Measurements from ENCODE around the gene CHRNA9. TPM values are rescaled to one million over a fixed set of nuclear protein-coding genes. Genes with fewer than 3 reads are reported as not detected.

The CHRNA9 gene
- total and polyA plus RNA-seq, 2 of the 4 experiments (the other 2 are of a cell fraction) = not detected

DNA sequence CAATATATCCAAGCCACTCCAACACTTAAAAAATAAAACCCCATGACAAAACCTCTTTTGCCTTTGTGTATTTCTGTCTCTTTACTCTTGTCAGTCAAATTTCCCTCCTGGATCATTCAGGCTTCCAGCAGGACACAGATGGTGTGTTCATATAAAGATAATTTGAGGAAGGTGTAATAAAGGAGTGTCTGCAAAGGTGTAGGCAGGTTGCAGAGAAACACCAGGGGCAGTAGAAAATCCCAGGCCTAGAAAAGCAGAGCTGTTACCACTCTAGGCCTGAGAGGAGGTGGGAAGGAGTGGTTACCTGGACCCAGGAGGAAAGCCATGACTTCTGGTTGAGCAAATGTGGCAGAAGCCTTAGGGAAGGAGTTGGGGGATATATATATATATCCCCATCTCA is 28.8 kb downstream of the CHRNA9 start:
- Histone ChIP-seq H2BK5ac (ENCODE audit: low read depth, low read length, poor library complexity, severe bottlenecking) (no peak overlapping the region), H3K4ac (ENCODE audit: low read depth, low read length) (no peak overlapping the region), H4K20me1 (ENCODE audit: insufficient read depth, low read length) (no peaks in the 10 kb centered on the region), H3K4me3 (ENCODE audit: insufficient read depth, low read depth, low read length) (no peak overlapping the region), H2BK15ac (ENCODE audit: low read depth, low read length) (no peak overlapping the region), H2BK20ac (ENCODE audit: low read depth, low read length) (no peak overlapping the region), H4K91ac (ENCODE audit: insufficient read depth, low read depth, low read length) (no peak overlapping the region), H3K23ac (ENCODE audit: low read depth, low read length) (no peak overlapping the region), H2AK5ac (ENCODE audit: low read depth, low read length) (no peak overlapping the region), H3K18ac (ENCODE audit: low read depth, low read length) (no peak overlapping the region), H4K5ac (ENCODE audit: low read depth, low read length) (no peak overlapping the region), H3K27ac (ENCODE audit: insufficient read depth, low read length) (no peak overlapping the region), H3K9ac (ENCODE audit: low read depth, low read length) (no peak overlapping the region), H3K36me3 (ENCODE audit: control insufficient read depth, insufficient read depth, low read length) (no peaks in the 10 kb centered on the region), H2AK9ac (replicated peaks; ENCODE audit: low read depth, low read length, poor library complexity) (no peak overlapping the region), H3K14ac (replicated peaks; ENCODE audit: low read depth, low read length) (no peak overlapping the region), H2AFZ (replicated peaks; ENCODE audit: low read length, poor library complexity) (no peak overlapping the region), H3K4me1 (ENCODE audit: control insufficient read depth, insufficient read depth, low read length) (no peaks in the 10 kb centered on the region), H3K9me1 (ENCODE audit: insufficient read depth, low read length) (no peaks in the 10 kb centered on the region; the same call in 1 of the 2 replicates), H3K4me2 (ENCODE audit: low read depth, low read length) (no peak overlapping the region), H3K56ac (ENCODE audit: extremely low read depth, insufficient read depth, low read length) (no peak overlapping the region), H3K9me3 (ENCODE audit: control insufficient read depth, insufficient read depth, low read length) (peaks cover 4% of the 10 kb centered on the region; the same call in 1 of the 2 replicates), H2BK120ac (ENCODE audit: low read depth, low read length) (no peak overlapping the region), H3K27me3 (ENCODE audit: control insufficient read depth, insufficient read depth, low read length) (no peaks in the 10 kb centered on the region; the same call in 1 of the 2 replicates), H4K8ac (ENCODE audit: low read depth in 2 of 2, low read length in 2 of 2) (no peak overlapping the region), H3K79me1 (ENCODE audit: low read depth in 1 of 2, low read length in 2 of 2) (no peaks in the 10 kb centered on the region)
- ChIA-PET POLR2A (ENCODE audit: unreplicated experiment) (no interaction called here), CTCF (no interaction called here)
- intact Hi-C loops (cut with micrococcal nuclease) = no loop called here
- DNase-seq (no peak), ATAC-seq (ENCODE audit: low read depth) (no peak)
- dilution Hi-C loops (cut with HindIII; ENCODE audit: low sequenced_read_pairs, unreplicated experiment) = no loop called here
- in situ Hi-C loops (cut with MboI; ENCODE audit: low sequenced_read_pairs) = no loop called here
- no TSS peak for BruUV-seq (replicated peaks)
- no peak for TF ChIP-seq BHLHE40 (IDR thresholded peaks at IDR 0.05; ENCODE audit: low read depth, low read length)
- TF ChIP-seq, protein P1, sequence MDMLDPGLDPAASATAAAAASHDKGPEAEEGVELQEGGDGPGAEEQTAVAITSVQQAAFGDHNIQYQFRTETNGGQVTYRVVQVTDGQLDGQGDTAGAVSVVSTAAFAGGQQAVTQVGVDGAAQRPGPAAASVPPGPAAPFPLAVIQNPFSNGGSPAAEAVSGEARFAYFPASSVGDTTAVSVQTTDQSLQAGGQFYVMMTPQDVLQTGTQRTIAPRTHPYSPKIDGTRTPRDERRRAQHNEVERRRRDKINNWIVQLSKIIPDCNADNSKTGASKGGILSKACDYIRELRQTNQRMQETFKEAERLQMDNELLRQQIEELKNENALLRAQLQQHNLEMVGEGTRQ (IDR thresholded peaks at IDR 0.05; ENCODE audit: low read depth, low read length) = no peak
- TF ChIP-seq MAFK (IDR thresholded peaks at IDR 0.05; ENCODE audit: low read depth, low read length) = no peak
- TF ChIP-seq RFX5 (IDR thresholded peaks at IDR 0.05; ENCODE audit: low read depth, low read length) = no peak
- no peak for TF ChIP-seq CHD1 (IDR thresholded peaks at IDR 0.05; ENCODE audit: low read depth, low read length)
- TF ChIP-seq CEBPB (IDR thresholded peaks at IDR 0.05; ENCODE audit: low read depth, low read length) = no peak
- no peak for TF ChIP-seq MAZ (IDR thresholded peaks at IDR 0.05; ENCODE audit: borderline replicate concordance, low read depth, low read length)
- TF ChIP-seq RCOR1 (IDR thresholded peaks at IDR 0.05; ENCODE audit: insufficient replicate concordance, low read length) = no peak
- TF ChIP-seq, protein P2, sequence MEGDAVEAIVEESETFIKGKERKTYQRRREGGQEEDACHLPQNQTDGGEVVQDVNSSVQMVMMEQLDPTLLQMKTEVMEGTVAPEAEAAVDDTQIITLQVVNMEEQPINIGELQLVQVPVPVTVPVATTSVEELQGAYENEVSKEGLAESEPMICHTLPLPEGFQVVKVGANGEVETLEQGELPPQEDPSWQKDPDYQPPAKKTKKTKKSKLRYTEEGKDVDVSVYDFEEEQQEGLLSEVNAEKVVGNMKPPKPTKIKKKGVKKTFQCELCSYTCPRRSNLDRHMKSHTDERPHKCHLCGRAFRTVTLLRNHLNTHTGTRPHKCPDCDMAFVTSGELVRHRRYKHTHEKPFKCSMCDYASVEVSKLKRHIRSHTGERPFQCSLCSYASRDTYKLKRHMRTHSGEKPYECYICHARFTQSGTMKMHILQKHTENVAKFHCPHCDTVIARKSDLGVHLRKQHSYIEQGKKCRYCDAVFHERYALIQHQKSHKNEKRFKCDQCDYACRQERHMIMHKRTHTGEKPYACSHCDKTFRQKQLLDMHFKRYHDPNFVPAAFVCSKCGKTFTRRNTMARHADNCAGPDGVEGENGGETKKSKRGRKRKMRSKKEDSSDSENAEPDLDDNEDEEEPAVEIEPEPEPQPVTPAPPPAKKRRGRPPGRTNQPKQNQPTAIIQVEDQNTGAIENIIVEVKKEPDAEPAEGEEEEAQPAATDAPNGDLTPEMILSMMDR (conservative IDR thresholded peaks at IDR 0.05; ENCODE audit: low read depth, low read length) = no peak
- no peak for TF ChIP-seq FOS (IDR thresholded peaks at IDR 0.05; ENCODE audit: low read depth, low read length)
- TF ChIP-seq, protein P3, sequence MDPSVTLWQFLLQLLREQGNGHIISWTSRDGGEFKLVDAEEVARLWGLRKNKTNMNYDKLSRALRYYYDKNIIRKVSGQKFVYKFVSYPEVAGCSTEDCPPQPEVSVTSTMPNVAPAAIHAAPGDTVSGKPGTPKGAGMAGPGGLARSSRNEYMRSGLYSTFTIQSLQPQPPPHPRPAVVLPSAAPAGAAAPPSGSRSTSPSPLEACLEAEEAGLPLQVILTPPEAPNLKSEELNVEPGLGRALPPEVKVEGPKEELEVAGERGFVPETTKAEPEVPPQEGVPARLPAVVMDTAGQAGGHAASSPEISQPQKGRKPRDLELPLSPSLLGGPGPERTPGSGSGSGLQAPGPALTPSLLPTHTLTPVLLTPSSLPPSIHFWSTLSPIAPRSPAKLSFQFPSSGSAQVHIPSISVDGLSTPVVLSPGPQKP (IDR thresholded peaks at IDR 0.05; ENCODE audit: borderline replicate concordance, low read depth, low read length) = no peak
- TF ChIP-seq RAD21 (IDR thresholded peaks at IDR 0.05; ENCODE audit: low read length) = no peak
- no peak for TF ChIP-seq POLR2A (IDR thresholded peaks at IDR 0.05; ENCODE audit: low read depth, low read length)
- TF ChIP-seq SMC3 (IDR thresholded peaks at IDR 0.05; ENCODE audit: low read depth, low read length) = no peak
- no peak for TF ChIP-seq MXI1 (IDR thresholded peaks at IDR 0.05; ENCODE audit: borderline replicate concordance, low read depth, low read length)

All from IMR-90 (cell line).